ENCODE results near the gene COX5A.
A peak's percentile ranks its signal among the peaks of the same experiment; 100 is the strongest.

The COX5A gene

GRCh38 chr15:74937590-74938371, at the start of gene COX5A:
TSS of gene COX5A (minus strand) at chr15:74938073. CDS start at chr15:74938014, 59 bp downstream.
- DNase-seq: peak; percentile 97

DNA sequence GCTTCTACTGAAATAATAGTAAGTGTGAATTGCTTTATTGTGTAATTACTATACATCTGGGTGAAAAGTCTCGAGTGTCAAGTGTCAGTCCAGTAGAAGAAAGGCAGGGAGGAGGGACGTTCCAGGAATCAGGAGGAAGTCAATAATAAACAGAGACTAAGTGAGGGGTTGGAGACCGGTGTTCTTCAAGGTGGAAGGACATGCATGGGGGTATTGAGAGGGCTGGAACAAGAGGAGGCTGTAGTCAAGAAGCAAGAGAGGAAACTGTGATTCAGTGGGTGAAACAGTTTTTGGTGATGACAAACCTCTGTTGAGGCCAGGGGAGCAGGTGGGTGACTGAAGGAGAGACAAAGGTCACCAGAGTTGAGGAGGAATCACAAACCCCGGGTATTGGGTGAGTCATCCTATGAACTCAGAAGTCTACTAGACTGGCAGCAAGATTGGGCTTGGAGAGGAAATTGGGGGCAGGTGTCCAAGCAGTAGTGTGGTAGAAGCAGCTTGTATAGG, 45.9 kb upstream of the COX5A start:
- no peak for DNase-seq

- no peak for DNase-seq
These were observed 44.3 kb upstream of the COX5A start for GRCh38 chr15:74982183-74982582.

- DNase-seq: no peak
These were observed 40.6 kb upstream of the COX5A start for GRCh38 chr15:74978503-74978902.

DNA sequence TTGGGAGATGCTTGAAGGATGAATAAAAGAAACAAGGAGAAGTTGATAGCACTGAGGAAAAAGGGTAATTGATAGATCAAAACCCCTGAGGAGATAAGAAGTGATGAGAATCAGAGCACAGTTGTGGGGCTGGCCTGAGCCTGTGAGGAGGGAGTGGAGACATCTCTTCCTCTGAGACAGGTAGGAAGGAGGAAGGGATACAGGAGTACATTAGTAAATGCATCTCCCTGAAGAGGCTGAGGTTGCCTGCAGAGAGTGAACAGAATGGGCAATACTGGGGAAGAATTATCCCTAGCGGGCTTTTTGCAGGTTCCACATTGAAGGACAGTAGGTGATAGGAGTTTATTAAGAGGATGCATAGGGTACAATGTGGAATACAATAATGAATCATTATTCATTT, 40.2 kb upstream of the COX5A start:
- no peak for DNase-seq

DNA sequence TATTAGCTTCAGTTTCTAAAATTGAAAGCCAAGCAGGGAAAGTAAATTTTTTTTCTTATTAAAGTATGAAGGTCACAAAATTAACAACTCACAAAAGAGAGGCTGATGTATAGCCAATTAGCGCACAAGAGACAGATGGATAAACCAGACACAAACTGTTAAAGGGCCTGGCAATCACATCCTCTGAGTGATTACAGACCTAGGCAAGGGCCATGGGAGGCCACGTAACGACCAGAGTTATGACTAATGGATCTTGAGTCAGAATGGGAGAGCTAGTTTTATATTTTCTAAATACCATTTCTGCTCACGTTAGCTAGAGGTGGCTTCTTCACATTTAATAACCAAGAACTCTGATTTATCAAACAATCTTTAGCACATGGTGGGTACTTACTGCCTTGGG, 39.7 kb upstream of the COX5A start:
- no peak for DNase-seq

GRCh38 chr15:74976159-74976558, 38.3 kb upstream of the COX5A start:
- DNase-seq: no peak

GRCh38 chr15:74967670-74968069, 29.8 kb upstream of the COX5A start:
- no peak for DNase-seq

DNA sequence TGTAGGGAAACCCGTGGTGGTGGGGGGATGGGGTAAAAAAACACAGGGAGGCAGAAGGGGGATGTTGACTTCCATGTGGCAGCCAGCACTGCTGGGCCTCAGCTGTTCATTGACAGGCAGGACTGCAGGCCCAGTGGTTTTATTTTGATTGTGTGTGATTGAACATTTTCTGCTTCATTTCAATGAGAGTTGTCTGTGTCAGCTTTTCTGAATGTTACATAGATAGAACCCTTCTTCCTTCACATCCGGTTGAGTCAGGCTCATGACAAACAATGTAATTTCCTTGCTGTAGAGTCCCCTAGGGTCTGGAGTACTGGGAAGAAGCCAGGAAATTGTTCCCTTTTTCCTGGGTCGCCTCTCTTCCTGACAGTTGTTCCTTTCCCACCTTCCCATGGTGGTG, 26.9 kb upstream of the COX5A start:
- DNase-seq: no peak

DNA sequence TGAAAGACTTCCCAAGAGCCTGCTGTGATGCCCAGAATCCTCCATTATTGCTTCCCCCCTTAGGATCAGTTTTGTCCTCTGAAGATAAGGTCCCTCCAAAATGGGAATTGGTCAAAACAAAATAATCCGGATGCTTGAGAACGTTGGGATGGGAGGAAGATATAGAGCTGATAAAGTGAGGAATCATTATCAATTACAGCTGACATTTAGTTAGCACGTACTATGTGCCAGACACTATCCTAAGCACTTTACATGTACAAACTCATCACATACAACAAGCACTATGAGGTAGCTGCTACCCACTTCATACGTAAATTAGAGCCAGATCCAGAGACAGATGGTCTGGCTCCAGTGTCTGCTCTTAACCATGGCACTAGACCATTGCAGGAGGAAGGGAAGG, 25.3 kb upstream of the COX5A start:
- DNase-seq: no peak

DNA sequence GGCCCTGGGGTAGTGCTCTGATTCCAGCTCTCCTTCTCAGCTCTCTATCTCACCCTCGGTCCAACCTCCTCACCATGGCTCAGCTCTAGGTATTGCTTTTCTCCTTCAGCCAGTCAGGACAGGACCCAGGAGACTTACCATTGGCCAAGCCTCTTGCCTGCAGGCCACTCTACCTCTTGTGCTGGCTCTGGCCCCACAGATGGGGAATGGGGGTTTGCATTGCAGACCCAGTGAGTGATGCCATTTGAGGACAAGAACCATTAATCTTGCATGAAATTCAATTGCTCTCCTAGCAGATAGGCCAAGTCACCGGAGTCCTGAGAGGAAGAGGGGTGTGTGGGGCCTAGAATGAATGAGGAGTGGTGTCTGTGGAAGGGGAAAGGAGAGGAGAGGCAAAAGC, 24.8 kb upstream of the COX5A start:
- no peak for DNase-seq

DNA sequence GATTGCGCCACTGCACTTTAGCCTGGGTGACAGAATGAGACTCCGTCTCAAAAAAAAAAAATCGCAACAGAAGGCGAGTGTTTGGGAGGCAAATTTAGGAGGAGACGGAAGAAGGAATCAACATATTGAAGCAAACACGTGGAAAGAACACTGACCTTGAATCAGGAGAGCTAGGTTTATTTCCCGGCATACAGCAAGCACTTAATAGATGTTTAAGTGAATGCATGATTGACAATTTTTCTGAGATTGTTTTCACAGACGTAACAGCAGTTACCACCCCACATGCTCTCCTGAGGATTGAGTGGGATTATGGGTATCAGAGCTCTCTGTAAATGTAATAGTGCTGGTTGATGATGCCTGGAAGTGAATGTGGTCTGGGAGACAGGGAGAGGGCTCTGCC, 24.3 kb upstream of the COX5A start:
- no peak for DNase-seq

DNA sequence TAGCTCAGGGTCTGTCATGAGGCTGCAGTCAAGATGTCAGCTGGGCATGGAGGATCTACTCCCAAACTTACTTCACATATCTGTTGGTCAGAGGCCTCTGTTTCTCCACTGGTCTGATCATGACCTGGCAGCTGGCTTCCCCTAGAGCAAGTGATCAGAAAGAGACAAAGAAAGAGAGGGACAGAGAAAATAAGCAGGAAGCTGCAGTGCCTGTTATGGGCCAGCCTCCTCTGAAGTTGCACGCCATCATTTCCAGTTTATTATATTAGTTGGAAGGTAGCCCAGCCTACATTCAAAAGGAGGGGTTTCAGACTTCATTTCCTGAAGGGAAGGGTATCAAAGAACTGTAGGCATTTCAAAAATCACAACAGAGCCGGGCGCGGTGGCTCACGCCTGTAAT, 23.7 kb upstream of the COX5A start:
- no peak for DNase-seq

GRCh38 chr15:74960995-74961588, 23.2 kb upstream of the COX5A start:
- no peak for DNase-seq

DNA sequence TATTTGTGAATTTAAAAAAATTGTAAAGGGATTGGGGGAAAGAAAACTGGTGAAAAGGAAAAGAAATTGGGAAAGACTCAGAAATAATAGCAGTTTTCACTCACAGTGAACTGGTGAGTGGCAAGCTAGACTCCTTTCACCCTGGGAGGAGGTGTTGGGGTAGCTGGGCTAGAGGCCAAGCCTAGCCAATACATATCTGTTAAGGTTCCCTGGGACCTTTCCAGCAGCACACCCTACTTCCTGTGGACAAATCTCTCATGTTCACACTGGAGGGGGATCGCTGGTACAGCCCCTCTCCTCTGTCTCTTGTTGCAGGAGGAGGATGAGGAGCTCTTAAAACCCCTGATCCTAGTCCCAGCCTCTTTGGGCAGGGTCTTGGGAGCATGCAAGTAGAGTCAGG, 22.4 kb upstream of the COX5A start:
- no peak for DNase-seq

GRCh38 chr15:74959586-74959939, 21.7 kb upstream of the COX5A start:
- DNase-seq: no peak

DNA sequence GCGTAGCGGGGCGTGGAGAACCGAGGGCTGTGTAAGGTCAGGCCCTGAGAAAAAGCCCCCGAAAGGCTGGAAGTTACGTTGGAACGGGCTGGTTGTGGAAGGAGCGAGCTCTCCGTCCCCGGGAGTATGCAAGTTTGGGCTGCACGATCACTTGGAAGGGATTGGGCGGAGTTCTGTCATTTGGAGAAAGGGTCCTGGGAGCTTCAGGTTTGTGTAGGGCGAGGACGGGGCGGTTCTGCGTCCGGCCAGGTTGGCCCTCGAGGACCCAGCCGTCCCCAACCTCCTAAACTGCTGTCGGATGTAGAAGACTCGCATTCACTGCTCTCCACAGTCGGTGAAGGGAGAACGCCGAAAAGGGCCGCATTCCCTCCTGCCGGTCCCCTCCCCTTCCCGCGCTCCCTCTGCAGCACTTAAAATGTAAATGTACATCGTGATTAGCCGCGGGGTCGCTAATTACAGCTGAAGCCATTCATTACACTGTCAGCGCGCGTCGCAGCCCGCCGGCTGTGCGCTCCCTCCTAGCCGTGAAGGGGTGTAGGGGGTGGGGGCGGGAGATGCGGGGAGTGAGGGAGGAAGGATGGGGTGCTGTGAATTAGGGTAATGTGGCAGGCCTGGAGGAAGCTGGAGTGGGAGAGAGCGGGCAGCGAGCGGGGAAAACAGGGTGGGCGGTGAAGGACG, 21.2 kb upstream of the COX5A start:
- DNase-seq: no peak

DNA sequence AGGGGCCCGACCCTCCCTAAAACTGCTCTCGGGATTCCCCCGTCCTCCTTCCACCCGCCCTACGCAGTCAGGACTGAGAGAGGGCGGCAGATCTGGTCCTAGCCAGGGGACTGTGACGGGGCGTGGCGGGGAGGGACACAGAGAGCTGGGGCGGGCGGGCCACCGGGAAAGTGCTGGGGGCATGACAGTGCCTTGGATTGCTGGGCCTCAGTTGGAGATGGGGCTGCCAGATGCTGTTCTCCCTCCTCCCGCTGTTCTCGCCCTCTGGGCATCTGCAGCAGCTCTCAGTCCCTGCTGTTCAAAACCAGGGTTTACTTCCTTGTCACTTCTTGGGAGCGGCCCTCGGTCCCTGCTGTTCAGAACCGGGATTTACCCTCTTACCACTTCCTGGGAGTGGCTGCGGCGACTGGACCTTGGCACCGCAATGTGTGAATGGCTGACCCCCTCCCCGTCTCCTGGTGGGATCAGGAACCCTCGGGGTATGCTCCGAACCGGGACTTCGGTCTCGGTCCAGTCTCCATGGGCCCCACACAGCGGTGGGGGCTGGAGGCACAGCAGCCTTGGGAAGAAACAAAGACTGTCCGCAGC, 20.5 kb upstream of the COX5A start:
- DNase-seq: no peak

- no peak for DNase-seq
These were observed 19.7 kb upstream of the COX5A start for GRCh38 chr15:74957476-74958035.

DNA sequence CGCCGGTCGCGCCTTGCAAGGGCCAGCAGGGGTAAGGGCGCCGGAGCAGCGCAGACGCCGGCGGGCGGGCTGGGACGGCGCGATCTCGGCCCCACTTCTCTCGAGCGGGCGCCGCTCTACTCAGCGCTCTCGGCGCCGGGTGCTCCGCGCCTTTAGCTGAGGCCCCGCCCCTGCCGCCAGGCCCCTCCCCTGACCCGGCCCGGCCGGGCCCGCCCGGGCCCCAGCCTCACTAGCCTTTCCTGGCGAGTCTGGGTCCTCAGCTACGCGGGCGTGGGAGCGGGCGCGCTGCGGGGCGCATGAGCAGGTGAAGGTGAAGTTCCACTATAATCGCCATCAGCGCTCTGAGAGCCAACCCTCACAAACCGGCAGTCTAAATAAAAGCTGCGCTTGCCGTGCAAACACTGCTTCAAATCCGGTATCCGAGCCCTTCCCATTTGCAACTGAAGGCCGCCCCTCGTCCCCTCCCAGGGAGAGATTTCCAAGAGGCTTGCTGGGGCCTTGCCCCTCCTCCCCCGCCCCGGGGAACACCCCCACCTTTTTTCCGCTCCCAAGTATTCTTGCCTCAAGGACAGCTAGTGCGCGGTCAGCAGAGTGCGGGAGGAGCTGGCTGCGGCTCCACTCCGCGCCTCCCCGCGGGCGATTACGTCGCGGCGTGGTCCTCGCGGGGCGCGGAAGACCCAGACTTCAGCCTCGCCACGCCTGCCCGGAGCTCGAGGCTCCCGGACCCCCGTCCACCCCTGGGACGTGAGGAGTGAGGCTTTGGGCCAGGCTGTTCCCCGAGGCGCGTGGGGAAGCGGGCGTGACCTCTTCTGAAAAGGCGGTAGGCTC, 19.0 kb upstream of the COX5A start, which contains the start of gene RPP25:
RPP25 (minus strand) TSS at position 125 of the 828 bp plus-strand sequence. CDS start 189 bp downstream, outside the sequence.
- peak; percentile 44 for DNase-seq

DNA sequence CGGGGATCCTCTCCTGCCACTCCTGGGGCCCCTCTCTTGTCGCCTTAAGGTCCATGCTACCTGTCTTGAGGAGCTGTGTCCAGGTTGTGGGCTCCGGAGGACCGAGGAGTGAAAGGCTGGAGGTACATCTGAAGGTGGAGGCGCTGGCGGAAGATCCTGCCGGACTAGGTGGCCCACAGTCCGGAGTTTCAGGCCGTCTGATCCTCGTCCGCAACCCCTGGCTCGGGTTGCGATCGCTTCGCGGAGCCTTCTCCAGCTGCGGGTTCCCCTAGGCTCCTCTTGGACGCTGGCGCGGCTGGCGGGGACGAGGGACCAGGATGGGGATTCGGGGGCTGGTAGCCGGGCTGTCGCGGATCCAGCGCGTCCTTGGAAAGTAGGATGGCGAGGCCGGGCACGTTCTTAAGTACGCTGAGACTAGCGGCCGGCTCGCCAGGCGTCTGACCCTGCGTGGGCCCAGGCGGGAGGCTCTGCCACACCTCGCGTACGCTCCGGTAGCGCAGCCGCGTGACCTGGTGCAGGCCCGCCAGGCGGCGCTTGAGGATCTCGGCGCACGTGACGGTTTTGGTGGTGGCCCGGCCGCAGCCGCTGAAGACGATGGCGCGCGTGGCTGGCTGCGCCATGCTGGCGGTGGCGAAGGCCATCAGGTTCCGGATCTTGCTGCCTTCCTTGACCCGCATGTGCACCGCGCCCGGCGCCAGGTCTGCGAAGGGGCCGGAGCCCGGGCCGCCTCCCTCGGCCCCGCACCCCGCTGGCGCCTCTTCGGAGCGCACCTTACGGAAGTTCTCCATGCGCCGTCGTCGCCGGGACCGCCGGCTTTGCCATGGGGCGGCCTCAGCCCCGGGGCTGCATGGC, 18.1 kb upstream of the COX5A start:
- no peak for DNase-seq

Data from OCI-M1 (cell line).